ENCODE data around the gene S100A2.

Gene S100A2

DNA sequence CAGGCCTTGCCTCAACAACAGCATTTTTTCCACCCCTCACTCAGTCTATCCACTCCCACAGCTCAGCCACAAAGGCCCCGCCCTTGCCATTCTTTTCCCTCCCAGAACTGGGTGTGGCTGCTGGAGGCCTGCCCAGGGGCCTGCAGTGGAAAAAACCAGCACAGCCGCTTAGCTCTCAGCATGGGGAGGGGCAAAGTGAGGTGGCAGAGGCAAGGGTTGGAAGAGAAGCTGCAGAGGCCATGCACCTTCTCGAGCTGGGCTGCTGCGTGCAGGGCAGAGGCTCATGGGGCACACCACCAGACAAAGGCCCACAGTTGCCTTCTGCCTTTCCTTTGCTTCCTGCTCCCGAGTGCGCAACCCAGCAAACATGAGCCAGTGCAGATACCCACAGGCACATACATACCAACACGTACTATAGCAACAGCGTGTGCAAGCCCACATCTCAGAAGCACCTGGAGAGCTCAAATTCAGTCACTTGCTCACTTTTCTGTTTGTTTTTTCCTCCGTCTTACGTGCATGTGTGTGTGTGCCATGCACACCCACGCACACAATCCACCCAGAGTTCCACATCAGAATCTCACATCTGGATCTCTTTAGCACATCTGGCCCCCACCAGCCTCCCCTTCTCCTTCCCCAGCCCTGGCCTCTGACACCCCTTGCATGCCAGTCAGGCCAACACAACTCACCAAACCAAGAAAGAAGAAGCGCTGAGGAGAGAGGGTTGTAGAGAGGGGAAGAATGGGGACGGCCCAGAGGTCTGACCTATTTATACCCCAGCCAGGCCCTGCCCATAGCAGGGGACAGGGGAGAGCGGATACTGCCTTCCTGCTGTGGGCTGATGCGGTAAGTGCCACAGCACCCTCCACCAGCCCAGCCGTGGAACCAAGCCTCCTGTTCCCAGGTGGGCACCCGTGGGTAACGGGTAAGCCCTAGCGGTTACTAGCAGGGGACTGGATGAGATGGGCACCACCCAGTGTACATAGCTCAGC lies 20.3 kb downstream of the S100A2 start, which contains the start of gene S100A4:
Gene S100A4, minus strand, starts transcription at position 740 of the 989 bp plus-strand sequence. CDS start 1,012 bp downstream, outside the sequence.
- DNase-seq (ENCODE audit: low read depth), result peak; percentile 79

GRCh38 chr1:153544453-153545066 lies 21.1 kb downstream of the S100A2 start:
- no peak for DNase-seq (ENCODE audit: low read depth)

DNA sequence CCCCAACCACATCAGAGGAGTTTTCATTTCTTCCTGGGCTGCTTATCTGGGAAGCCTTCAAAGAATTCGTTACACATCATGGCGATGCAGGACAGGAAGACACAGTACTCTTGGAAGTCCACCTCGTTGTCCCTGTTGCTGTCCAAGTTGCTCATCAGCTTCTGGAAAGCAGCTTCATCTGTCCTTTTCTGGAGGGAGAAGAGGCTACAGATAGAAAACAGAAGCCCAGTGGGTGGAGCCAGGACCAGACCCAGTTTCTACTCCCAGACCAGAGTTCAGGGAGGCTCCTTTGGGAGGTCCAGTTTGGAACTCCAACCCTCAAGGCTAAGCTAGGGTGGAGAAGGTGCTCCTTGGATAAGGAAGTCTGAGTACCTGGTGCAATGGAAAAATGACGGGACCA lies 21.9 kb downstream of the S100A2 start:
- DNase-seq (ENCODE audit: low read depth), result no peak

DNA sequence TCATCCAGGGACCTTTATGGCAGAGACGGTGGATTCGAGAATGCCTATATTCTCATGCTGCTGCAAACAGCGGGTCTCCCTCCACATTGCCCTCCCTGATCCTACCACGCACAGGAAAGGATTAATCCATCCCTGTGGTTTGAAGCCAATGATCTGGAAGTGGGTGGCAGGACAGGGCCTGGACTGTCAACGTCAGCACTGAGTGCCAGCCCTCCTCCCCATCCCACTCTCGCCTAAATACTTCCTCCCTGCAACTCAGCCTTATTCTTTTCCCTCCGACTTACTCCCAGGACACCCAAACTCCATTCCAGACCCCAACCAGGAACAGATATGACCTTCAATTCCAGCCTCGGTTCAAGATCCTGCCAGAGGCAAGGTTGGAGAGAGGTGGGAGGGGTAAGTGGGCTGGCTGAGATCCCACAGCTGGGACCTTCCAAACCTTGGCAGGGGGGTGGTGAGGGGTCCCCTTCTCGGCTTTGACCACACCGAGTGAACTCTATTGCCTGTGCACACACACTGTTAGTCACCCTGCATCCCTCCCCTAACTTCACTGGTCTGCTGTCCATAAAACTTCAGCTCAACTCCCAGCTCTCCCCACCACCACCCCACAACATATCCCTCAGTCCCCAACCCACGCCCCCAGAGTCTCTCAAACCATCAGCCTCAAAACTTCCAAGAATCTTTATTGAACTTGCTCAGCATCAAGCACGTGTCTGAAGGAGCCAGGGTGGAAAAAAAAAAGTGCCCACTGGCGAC lies 22.5 kb downstream of the S100A2 start:
- no peak for DNase-seq (ENCODE audit: low read depth)

DNA sequence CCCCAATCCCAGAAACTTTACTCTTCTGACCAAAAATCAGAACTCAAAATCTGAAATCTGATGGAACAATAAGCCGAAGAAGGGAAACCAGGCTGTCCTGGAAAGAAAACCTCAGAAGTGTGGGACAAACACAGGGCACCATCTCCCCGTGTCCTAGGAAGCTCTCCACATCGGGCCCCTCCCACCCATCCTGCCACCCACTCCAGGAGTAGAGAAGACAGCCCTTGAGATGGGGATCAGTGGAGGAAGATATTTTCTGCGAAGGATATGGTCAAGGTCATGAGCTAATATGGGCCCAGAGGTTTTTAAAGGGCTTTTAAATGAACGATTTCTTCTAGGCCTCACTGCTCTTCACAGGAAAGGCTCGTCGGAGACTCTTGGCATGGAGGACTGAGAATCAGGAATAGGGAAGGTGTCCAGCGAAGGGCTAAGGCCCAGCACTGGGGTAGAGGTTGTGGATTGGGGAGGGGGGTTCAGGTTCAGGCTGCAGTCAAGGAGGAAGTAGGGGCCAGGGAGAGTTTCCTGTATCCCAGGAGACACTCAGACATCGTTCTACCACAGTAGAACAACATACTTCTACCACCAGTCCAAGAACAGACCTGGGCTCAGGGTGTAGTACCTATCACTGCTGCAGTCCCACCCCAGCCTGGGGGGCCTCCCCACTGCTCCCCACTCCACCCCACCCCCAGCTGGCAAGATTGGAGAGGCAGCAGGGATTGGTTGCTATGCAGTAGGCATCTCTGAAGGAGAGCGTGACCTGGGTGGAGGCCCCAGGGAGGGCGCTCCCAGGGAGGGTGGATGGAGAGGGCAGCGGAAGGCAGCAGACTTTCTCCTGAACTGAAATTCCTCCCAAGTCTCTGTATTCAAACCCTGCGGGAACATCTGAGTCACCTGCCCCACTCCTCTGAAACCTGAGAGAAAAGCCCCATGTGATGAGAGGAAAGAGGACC lies 23.7 kb downstream of the S100A2 start:
- no peak for DNase-seq (ENCODE audit: low read depth)

GRCh38 chr1:153540394-153541361 lies 25.0 kb downstream of the S100A2 start, which contains the start of gene S100A5:
Gene S100A5, minus strand, starts transcription at chr1:153540934. Its CDS starts 743 bp downstream, at chr1:153540191.
- DNase-seq (ENCODE audit: low read depth), result peak; percentile 56

GRCh38 chr1:153539395-153540093 lies 26.1 kb downstream of the S100A2 start:
- no peak for DNase-seq (ENCODE audit: low read depth)

DNA sequence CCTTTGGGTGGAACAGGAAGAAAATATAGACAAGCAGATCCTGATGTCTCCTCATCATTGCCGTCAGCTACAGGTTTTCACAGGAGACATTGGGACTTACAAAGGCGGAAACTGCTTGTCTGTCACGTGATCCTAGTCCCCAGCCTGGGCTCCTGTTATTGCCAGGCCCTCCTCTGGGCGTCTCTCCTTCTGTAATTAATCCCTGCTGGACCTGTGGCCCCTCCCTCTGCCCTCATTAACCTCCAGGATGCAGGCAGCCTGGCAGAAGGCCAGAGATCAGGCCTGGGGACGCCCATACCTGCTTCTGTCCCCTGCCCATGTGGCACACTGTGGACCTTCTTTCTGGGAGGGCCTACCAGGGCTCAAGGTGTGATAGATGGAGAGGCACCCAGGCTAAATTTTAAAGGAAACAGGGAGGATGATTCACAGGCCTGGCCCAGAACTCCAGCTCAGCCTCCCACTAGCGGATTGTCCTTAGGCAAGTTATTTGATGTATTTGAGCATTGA lies 27.3 kb downstream of the S100A2 start:
- no peak for DNase-seq (ENCODE audit: low read depth)

GRCh38 chr1:153537376-153537730 lies 28.3 kb downstream of the S100A2 start:
- no peak for DNase-seq (ENCODE audit: low read depth)

DNA sequence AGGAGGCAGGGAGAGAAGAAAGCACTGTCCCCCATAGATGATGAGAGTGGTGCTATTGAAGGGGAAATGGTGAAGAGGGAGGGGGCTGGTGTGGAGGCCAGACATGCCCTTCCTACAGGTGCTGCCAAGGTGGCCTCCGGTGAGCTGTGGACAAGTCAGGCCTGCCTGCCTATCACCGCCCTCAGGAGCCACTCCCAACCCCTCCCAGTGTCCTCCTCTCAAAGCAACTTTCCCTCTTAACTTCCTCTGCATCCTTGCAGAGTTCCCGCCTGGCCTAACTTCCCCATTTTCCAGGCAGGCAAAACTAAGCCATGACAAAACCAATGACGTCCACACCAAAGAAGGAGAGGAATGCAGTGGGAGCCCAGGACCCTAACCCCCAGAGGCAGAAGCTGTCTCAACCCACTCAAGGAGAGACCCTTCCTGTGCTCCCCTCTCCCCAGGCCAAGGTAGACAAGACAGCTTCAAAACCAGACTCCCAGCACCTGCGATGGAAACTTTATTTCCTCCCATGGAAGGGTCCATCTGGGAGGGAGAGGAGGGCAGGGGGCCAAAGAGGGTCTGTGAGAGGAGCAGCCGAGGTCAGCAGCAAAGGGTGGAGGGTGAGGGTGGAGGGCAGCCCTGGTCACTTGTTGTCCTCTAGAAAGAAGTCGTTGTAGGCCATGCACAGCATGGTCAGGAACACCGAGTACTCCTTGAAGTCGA lies 28.8 kb downstream of the S100A2 start:
- DNase-seq (ENCODE audit: low read depth), result no peak

GRCh38 chr1:153536012-153536670 lies 29.5 kb downstream of the S100A2 start:
- peak; percentile 80 for DNase-seq (ENCODE audit: low read depth)

- peak; percentile 29 for DNase-seq (ENCODE audit: low read depth)
These were observed 30.2 kb downstream of the S100A2 start, which contains the start of gene S100A6 for GRCh38 chr1:153535242-153536011. Gene S100A6, minus strand, starts transcription at chr1:153535991. Its CDS starts 652 bp downstream, at chr1:153535339.

DNA sequence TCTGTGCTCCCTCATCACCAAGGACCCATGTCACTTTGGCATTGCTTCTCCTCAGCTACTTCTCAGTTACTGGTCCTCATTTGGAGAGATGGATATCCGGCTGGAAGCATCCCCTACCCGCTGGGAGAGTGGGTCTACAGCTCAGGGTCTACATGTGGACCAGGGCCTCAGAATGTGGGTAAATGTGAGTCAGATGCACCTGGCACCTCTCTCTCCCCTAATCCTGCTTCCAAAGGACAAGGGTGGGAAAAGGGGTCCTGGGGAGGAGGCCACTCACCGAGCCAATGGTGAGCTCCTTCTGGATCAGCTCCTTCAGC lies 30.8 kb downstream of the S100A2 start:
- no peak for DNase-seq (ENCODE audit: low read depth)

- DNase-seq (ENCODE audit: low read depth), result no peak
These were observed 31.3 kb downstream of the S100A2 start for GRCh38 chr1:153534226-153534924.

DNA sequence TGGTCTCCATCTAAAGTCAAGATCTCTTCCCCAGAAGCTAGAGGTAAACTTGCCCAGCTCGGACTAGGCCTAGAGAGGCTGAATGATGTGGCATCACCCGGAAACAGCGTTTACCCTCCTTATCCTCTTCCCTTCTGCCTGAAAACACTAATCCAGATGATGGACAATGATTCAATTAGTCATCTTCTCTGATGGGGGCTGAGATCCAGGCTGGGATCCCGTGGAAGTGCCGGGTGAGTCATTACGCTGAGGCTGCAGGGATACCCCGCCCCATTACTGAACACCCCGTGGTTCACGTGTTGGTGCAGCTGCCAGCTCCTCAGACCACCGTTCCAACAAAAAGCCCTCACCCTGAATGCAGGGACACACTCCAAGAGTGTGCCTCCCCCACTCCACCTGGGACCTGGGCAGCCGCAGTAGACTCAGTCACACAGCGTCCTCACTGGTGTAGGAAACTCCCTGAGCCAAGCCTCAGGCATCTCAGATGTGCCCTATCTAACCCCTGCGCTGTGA lies 31.9 kb downstream of the S100A2 start:
- peak; percentile 49 for DNase-seq (ENCODE audit: low read depth)

Data from T-helper 22 cell (primary cell).